GM21447 (cell line): ENCODE measurements around the gene DNAAF5.
"Not testable (repeated sequence)": the region's sequence is repeated elsewhere in the genome, so short reads cannot be mapped to it uniquely, and the experiment has no call there.

ENCODE experiments used
- ATAC-seq: cut with Tn5 transposase; IDR thresholded peaks from one replicate; pipeline ENCODE4 v1.9.1; 2021; ENCODE audit not compliant: unreplicated experiment

DNAAF5 gene

GRCh38 chr7:802500-803242, 76.2 kb downstream of the DNAAF5 start:
- no peak for ATAC-seq

GRCh38 chr7:803243-803635, 76.7 kb downstream of the DNAAF5 start:
- no peak for ATAC-seq

- ATAC-seq, result not testable (repeated sequence)
Observed at GRCh38 chr7:803796-804195, 77.3 kb downstream of the DNAAF5 start.

- ATAC-seq, result no peak
Observed at GRCh38 chr7:805261-805660, 78.8 kb downstream of the DNAAF5 start.

- ATAC-seq, result no peak
Observed at GRCh38 chr7:815284-816216, 89.1 kb downstream of the DNAAF5 start.

GRCh38 chr7:816300-816750, 89.8 kb downstream of the DNAAF5 start:
- ATAC-seq, result peak; percentile 78

- ATAC-seq, result no peak
Observed at GRCh38 chr7:816751-817671, 90.5 kb downstream of the DNAAF5 start.

- ATAC-seq, result no peak
Observed at GRCh38 chr7:818031-818699, 91.7 kb downstream of the DNAAF5 start.

GRCh38 chr7:820341-820740, 93.8 kb downstream of the DNAAF5 start:
- no peak for ATAC-seq

GRCh38 chr7:821688-822087, 95.2 kb downstream of the DNAAF5 start:
- no peak for ATAC-seq

GRCh38 chr7:822692-823276, 96.3 kb downstream of the DNAAF5 start:
- no peak for ATAC-seq

GRCh38 chr7:823649-824048, 97.2 kb downstream of the DNAAF5 start:
- ATAC-seq, result no peak

GRCh38 chr7:824081-824480, 97.6 kb downstream of the DNAAF5 start:
- ATAC-seq, result no peak

- no peak for ATAC-seq
Observed at GRCh38 chr7:824664-825063, 98.2 kb downstream of the DNAAF5 start.

- no peak for ATAC-seq
Observed at GRCh38 chr7:825386-825785, 98.9 kb downstream of the DNAAF5 start.

GRCh38 chr7:826230-826917, 99.9 kb downstream of the DNAAF5 start:
- no peak for ATAC-seq

- ATAC-seq, result no peak
Observed at GRCh38 chr7:828793-829561, 102.5 kb downstream of the DNAAF5 start.

GRCh38 chr7:830069-830468, 103.6 kb downstream of the DNAAF5 start:
- no peak for ATAC-seq
